GM23338 (cell line): ENCODE data around the gene TTC39A. TPM values are rescaled to one million over a fixed set of nuclear protein-coding genes. Genes with fewer than 3 reads are reported as not detected.

Experiments used
- ATAC-seq: fragments of 200-7000 bp; cut with Tn5 transposase; 3 replicates; pipeline ENCODE4 v1.9.1; 2020
- DNase-seq: peaks from one replicate; pipeline ENCODE4 v3.0.0-alpha.2; 2015; ENCODE audit warnings: low spot score
- H2AFZ ChIP-seq: fragments of 200-600 bp; sonication (generic); 2 replicates; pipeline ENCODE4 v1.8.0; 2016; ENCODE audit warnings: antibody characterized with exemption, mild to moderate bottlenecking, moderate library complexity
- H3F3A ChIP-seq: fragments of 200-600 bp; sonication (generic); replicated peaks from 2 replicates; pipeline ENCODE4 v1.8.0; 2017; ENCODE audit warnings: antibody characterized with exemption, mixed run types, low read depth
- H3K27ac ChIP-seq: fragments of 200-600 bp; sonication (generic); 2 replicates; pipeline ENCODE4 v1.6.1; 2016; ENCODE audit warnings: low read depth
- H3K27me3 ChIP-seq: fragments of 200-600 bp; sonication (generic); 2 replicates; pipeline ENCODE4 v1.8.0; 2016; ENCODE audit warnings: mild to moderate bottlenecking, mixed run types, moderate library complexity; ENCODE audit not compliant: insufficient read depth
- H3K36me3 ChIP-seq: fragments of 200-600 bp; sonication (generic); 2 replicates; pipeline ENCODE4 v1.8.0; 2016; ENCODE audit warnings: mild to moderate bottlenecking; ENCODE audit not compliant: insufficient read depth
- H3K4me1 ChIP-seq: fragments of 200-600 bp; sonication (generic); 2 replicates; pipeline ENCODE4 v1.8.0; 2016; ENCODE audit warnings: mild to moderate bottlenecking, moderate library complexity; ENCODE audit not compliant: insufficient read depth
- H3K4me2 ChIP-seq: fragments of 200-600 bp; sonication (generic); 2 replicates; pipeline ENCODE4 v1.7.1; 2017; ENCODE audit warnings: mixed run types
- H3K4me3 ChIP-seq: fragments of 200-600 bp; sonication (generic); 2 replicates; pipeline ENCODE4 v1.6.1; 2016; ENCODE audit warnings: mixed run types
- H3K79me2 ChIP-seq: fragments of 200-600 bp; sonication (generic); replicated peaks from 2 replicates; pipeline ENCODE4 v1.8.0; 2017; ENCODE audit warnings: mild to moderate bottlenecking; ENCODE audit not compliant: insufficient read depth
- H3K9me2 ChIP-seq: fragments of 200-600 bp; sonication (generic); 2 replicates; pipeline ENCODE4 v1.8.0; 2017; ENCODE audit not compliant: insufficient read depth
- H4K20me1 ChIP-seq: fragments of 200-600 bp; sonication (generic); replicated peaks from 2 replicates; pipeline ENCODE4 v1.8.0; 2017; ENCODE audit warnings: mild to moderate bottlenecking; ENCODE audit not compliant: insufficient read depth
- H3K27ac Mint-ChIP-seq: 2 replicates; pipeline ENCODE4 v1.8.0; 2020; ENCODE audit warnings: inconsistent platforms, mild to moderate bottlenecking, moderate library complexity, mixed read lengths
- H3K27me3 Mint-ChIP-seq: 3 replicates; pipeline ENCODE4 v1.8.0; 2022; ENCODE audit warnings: low read depth, mild to moderate bottlenecking, moderate library complexity, mixed read lengths, inconsistent platforms; ENCODE audit not compliant: insufficient read depth, poor library complexity
- H3K36me3 Mint-ChIP-seq: 3 replicates; pipeline ENCODE4 v1.8.0; 2021; ENCODE audit warnings: low read depth, mild to moderate bottlenecking, inconsistent platforms, moderate library complexity, mixed read lengths
- H3K4me1 Mint-ChIP-seq: 3 replicates; pipeline ENCODE4 v1.8.0; 2020; ENCODE audit warnings: mild to moderate bottlenecking, inconsistent platforms, mixed read lengths
- H3K4me3 Mint-ChIP-seq: 3 replicates; pipeline ENCODE4 v1.8.0; 2021; ENCODE audit warnings: moderate library complexity, mild to moderate bottlenecking, inconsistent platforms, mixed read lengths
- H3K9me3 Mint-ChIP-seq: 3 replicates; pipeline ENCODE4 v1.8.0; 2020; ENCODE audit warnings: moderate library complexity, mild to moderate bottlenecking, inconsistent platforms, mixed read lengths
- CREB1 ChIP-seq: fragments of 250-450 bp; sonication (Bioruptor Pico); IDR thresholded peaks from 2 replicates; pipeline ENCODE4 v1.5.0; 2020; ENCODE audit warnings: low read depth, mild to moderate bottlenecking, moderate library complexity
- CTCF ChIP-seq, 2 experiments: fragments of 200-600 bp in 1 of 2; sonication (generic) in 1 of 2; conservative IDR thresholded peaks; 2 replicates each; pipeline versions ENCODE4 v1.5.1 to v1.6.1; 2016 to 2017; ENCODE audit warnings: antibody characterized with exemption in 2 of 2, low read depth in 2 of 2, mild to moderate bottlenecking in 2 of 2, moderate library complexity in 1 of 2
- EZH2 ChIP-seq: fragments of 200-600 bp; sonication (generic); IDR thresholded peaks from one replicate; pipeline ENCODE4 v1.8.0; 2017; ENCODE audit warnings: antibody characterized with exemption, mild to moderate bottlenecking, low read depth; ENCODE audit not compliant: unreplicated experiment
- EZH2phosphoT487 ChIP-seq: fragments of 200-600 bp; sonication (generic); IDR thresholded peaks from one replicate; pipeline ENCODE4 v1.8.1; 2018; ENCODE audit warnings: antibody characterized with exemption; ENCODE audit not compliant: unreplicated experiment
- NANOG ChIP-seq: IDR thresholded peaks from 2 replicates; pipeline ENCODE4 v1.6.1; 2016; ENCODE audit warnings: antibody characterized with exemption, borderline replicate concordance
- POLR2AphosphoS5 ChIP-seq: IDR thresholded peaks from 2 replicates; pipeline ENCODE4 v1.6.1; 2016; ENCODE audit warnings: antibody characterized with exemption, low read depth
- REST ChIP-seq: IDR thresholded peaks from one replicate; pipeline ENCODE4 v1.6.1; 2018; ENCODE audit warnings: antibody characterized with exemption; ENCODE audit not compliant: unreplicated experiment
- STAT1 ChIP-seq: IDR thresholded peaks from one replicate; pipeline ENCODE4 v1.6.1; 2016; ENCODE audit warnings: antibody characterized with exemption; ENCODE audit not compliant: unreplicated experiment
- ZNF331 ChIP-seq: fragments of 250-450 bp; sonication (Bioruptor Pico); IDR thresholded peaks from 2 replicates; pipeline ENCODE4 v1.5.0; 2020; ENCODE audit warnings: low read depth, mild to moderate bottlenecking, moderate library complexity
- ZNF462 ChIP-seq: fragments of 250-450 bp; sonication (Bioruptor Pico); IDR thresholded peaks from 2 replicates; pipeline ENCODE4 v1.5.0; 2020; ENCODE audit warnings: mild to moderate bottlenecking, moderate library complexity
- polyA plus RNA-seq: library from polyadenylated mRNA; unstranded; fragments of >200 nt; fragmentation: Nextera tagmentation; extraction: Ambion mirVana; gene quantifications from 2 replicates; pipeline ENCODE4 v1.2.1, GENCODE V29; 2016
- total RNA-seq: library from RNA; depleted of rRNA; stranded (reverse); fragments of >200 nt; shearing (Covaris generic); gene quantifications from 2 replicates; pipeline ENCODE4 v1.2.3, GENCODE V29; 2014

TTC39A gene
- total and polyA plus RNA-seq, 2 experiments from 2014 or later: 2.3 to 7.1 TPM

DNA sequence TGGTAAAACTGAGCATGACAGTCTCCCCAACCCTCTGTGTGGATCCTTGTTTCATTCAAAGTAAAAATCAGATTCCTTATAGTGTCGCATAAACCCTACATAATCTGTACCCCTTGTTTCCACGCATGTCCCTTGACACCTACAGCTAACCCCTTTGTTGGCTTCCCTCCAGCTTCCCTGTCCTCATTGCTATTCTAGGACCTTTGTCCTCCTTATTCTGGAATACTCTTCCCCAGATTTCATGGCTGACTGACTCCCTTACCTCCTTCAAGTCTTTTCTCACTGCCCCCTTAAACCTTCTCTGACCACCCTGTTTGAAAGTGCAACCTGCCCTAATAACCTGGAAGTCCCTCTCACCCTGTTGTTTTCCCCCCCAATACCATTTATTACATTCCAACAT, 90.3 kb downstream of the TTC39A start (continued):
- TF ChIP-seq REST: no peak
- TF ChIP-seq POLR2AphosphoS5: no peak
- no peak for TF ChIP-seq STAT1

GRCh38 chr1:51238034-51238403, 92.3 kb downstream of the TTC39A start:
- ATAC-seq (no peak), DNase-seq (peak; percentile 12)
- TF ChIP-seq EZH2 (no peak), REST (no peak), POLR2AphosphoS5 (no peak), STAT1 (no peak), CREB1 (CRISPR knock-in tag) (no peak), ZNF462 (CRISPR knock-in tag) (no peak), NANOG (no peak), ZNF331 (CRISPR knock-in tag) (no peak), CTCF (conservative IDR thresholded peaks at IDR 0.05; ENCODE audit: low read depth in 2 of 2) (no peak), EZH2phosphoT487 (no peak)

More at GRCh38 chr1:51238034-51238403, 92.3 kb downstream of the TTC39A start:
- Mint-ChIP-seq H3K4me3 (no peak overlapping the region), H3K4me1 (peaks cover 30% of the 10 kb centered on the region), H3K27me3 (peaks cover 8% of the 10 kb centered on the region), H3K27ac (no peak overlapping the region), H3K9me3 (no peaks in the 10 kb centered on the region), H3K36me3 (no peaks in the 10 kb centered on the region)
- H3K4me2 ChIP-seq: peak overlapping the region; percentile 99
- H3K27me3 ChIP-seq: peaks cover 15% of the 10 kb centered on the region; the same call in 1 of the 2 replicates
- H3K4me1 ChIP-seq: peaks cover 35% of the 10 kb centered on the region
- H3K79me2 ChIP-seq: peaks cover 65% of the 10 kb centered on the region
- peaks cover 27% of the 10 kb centered on the region for H4K20me1 ChIP-seq
- no peaks in the 10 kb centered on the region for H3K9me2 ChIP-seq
- no peaks in the 10 kb centered on the region for H3F3A ChIP-seq
- H3K36me3 ChIP-seq: no peaks in the 10 kb centered on the region
- H2AFZ ChIP-seq: no peak overlapping the region
- H3K27ac ChIP-seq: no peak overlapping the region
- H3K4me3 ChIP-seq: peak overlapping the region; percentile 96
